Spleen (tissue), 11 donors: Measurements from ENCODE around the gene OXLD1. TPM values are rescaled to one million over a fixed set of nuclear protein-coding genes. Genes with fewer than 3 reads are reported as not detected.

Experiments used
- DNase-seq: peaks from one replicate; pipeline ENCODE4 v3.0.0-alpha.2; 2020
- H3K27ac ChIP-seq, 8 donors: fragments of 200-600 bp; sonication (generic) in 7 of 8; 1 replicate in 4 of 8; 2 replicates in 4 of 8; pipeline versions ENCODE4 v1.5.0 to v1.8.0; 2016 to 2021; ENCODE audit warnings: inconsistent platforms in 4 of 8, mild to moderate bottlenecking in 4 of 8, moderate library complexity in 1 of 8
- H3K27me3 ChIP-seq, 7 donors: fragments of 200-600 bp; sonication (generic) in 6 of 7; replicated peaks in 1 of 7; 1 replicate in 4 of 7; 2 replicates in 3 of 7; pipeline versions ENCODE4 v1.5.0 to v1.8.0; 2016 to 2021; ENCODE audit warnings: inconsistent platforms in 3 of 7, mild to moderate bottlenecking in 1 of 7
- H3K36me3 ChIP-seq, 6 donors: fragments of 200-600 bp; sonication (generic) in 5 of 6; 1 replicate in 4 of 6; 2 replicates in 2 of 6; pipeline versions ENCODE4 v1.5.0 to v1.8.0; 2016 to 2021; ENCODE audit warnings: inconsistent platforms in 2 of 6
- H3K4me1 ChIP-seq, 6 donors: fragments of 200-600 bp; sonication (generic) in 5 of 6; 1 replicate in 3 of 6; 2 replicates in 3 of 6; pipeline versions ENCODE4 v1.5.0 to v1.8.0; 2016 to 2021; ENCODE audit warnings: inconsistent platforms in 3 of 6
- H3K4me3 ChIP-seq, 8 donors: fragments of 200-600 bp; sonication (generic) in 7 of 8; 1 replicate in 4 of 8; 2 replicates in 4 of 8; pipeline versions ENCODE4 v1.5.0 to v1.8.0; 2016 to 2021; ENCODE audit warnings: inconsistent platforms in 4 of 8, mild to moderate bottlenecking in 4 of 8, moderate library complexity in 2 of 8
- H3K9me3 ChIP-seq, 8 donors: fragments of 200-600 bp; sonication (generic) in 7 of 8; 1 replicate in 4 of 8; 2 replicates in 4 of 8; pipeline versions ENCODE4 v1.5.0 to v1.8.0; 2016 to 2021; ENCODE audit warnings: inconsistent platforms in 4 of 8
- POLR2A ChIP-seq, 3 donors: fragments of 450-650 bp; IDR thresholded peaks; one replicate each; pipeline ENCODE4 v1.5.1; 2017; ENCODE audit warnings: antibody characterized with exemption in 3 of 3, mild to moderate bottlenecking in 1 of 3
- POLR2AphosphoS5 ChIP-seq, 3 donors: sonication (generic); formaldehyde crosslinking; IDR thresholded peaks; one replicate each; pipeline ENCODE4 v1.5.1; 2017; ENCODE audit warnings: antibody characterized with exemption in 3 of 3
- WGBS, 5 donors: extraction: QIAGEN DNeasy Blood & Tissue Kit in 3 of 5; methylation state at CpG; one replicate each; pipeline versions ENCODE4 v1.1.5 to v1.1.7; 2013 to 2018; 5-methylcytosine and 5-hydroxymethylcytosine counted together
- intact Hi-C: fragments of 100-400 bp; cut with DNase I; formaldehyde crosslinking; loops from one replicate; pipeline ENCODE4 v1.15.0; 2023; ENCODE audit warnings: low total_unique reads
- polyA plus RNA-seq, 3 donors: library from polyadenylated mRNA; stranded (reverse); fragments of 200-250 nt; gene quantifications; one replicate each; pipeline ENCODE4 v1.2.1, GENCODE V29; 2013
- total RNA-seq, 7 donors: library from RNA; depleted of rRNA in 3 of 7; stranded (reverse); fragments of >200 nt in 3 of 7; fragmentation: NEBNext Ultra II Directional in 4 of 7; extraction: Animal tissue kit (Norgen Biotek cat#: 25700) in 4 of 7; gene quantifications; one replicate each; pipeline versions ENCODE4 v1.1.0 to v1.2.1, GENCODE V29; 2016 to 2021
- TF ChIP-seq, protein P1 (sequence below), 11 experiments: fragments of 200-600 bp in 7 of 11; fragments of 450-650 bp in 4 of 11; sonication (generic) in 4 of 11; IDR thresholded peaks in 8 of 11; conservative IDR thresholded peaks in 3 of 11; 1 replicate in 7 of 11; 2 replicates in 4 of 11; pipeline versions ENCODE4 v1.4.0 to v1.8.0; 2016 to 2021; ENCODE audit warnings: antibody characterized with exemption in 11 of 11, inconsistent platforms in 4 of 11, mild to moderate bottlenecking in 1 of 11
- donor health status: healthy with polysubstance abuse.
- donor health status: DM: no; HTN: no; CAD: no; lungs with moderate emphysema.
- donor health status: DM: no; HTN: no; CAD: no.
- donor health status: Bipolar disorder and iron deficiency.
- donor health status: healthy.
- donor health status: DM: no; HTN: no; CAD: no.
- donor health status: DM: yes; HTN: yes; CAD: no.

Gene OXLD1
- total and polyA plus RNA-seq, 10 donors, result 29.4 to 110 (median 36.8) TPM

GRCh38 chr17:81660441-81660840 is 6.0 kb downstream of the OXLD1 start:
- intact Hi-C loops, result no loop called here
- H3K36me3 ChIP-seq, result peaks cover 0 to 16% (median 6%) of the 10 kb centered on the region in 6 donors
- H3K4me3 ChIP-seq, result no peak overlapping the region
- DNase-seq, result no peak
- peaks cover 6 to 52% (median 12%) of the 10 kb centered on the region in 6 donors for H3K4me1 ChIP-seq
- H3K9me3 ChIP-seq, result no peaks in the 10 kb centered on the region
- WGBS, 5 donors, result 91 to 96% (median 95%) methylated on average over 9 of the region's 9 CpGs
- peaks cover 0 to 2% (median 0%) of the 10 kb centered on the region in 7 donors for H3K27me3 ChIP-seq
- no peak overlapping the region for H3K27ac ChIP-seq
- no peak for TF ChIP-seq POLR2AphosphoS5 (IDR thresholded peaks at IDR 0.05)
- TF ChIP-seq, protein P1, sequence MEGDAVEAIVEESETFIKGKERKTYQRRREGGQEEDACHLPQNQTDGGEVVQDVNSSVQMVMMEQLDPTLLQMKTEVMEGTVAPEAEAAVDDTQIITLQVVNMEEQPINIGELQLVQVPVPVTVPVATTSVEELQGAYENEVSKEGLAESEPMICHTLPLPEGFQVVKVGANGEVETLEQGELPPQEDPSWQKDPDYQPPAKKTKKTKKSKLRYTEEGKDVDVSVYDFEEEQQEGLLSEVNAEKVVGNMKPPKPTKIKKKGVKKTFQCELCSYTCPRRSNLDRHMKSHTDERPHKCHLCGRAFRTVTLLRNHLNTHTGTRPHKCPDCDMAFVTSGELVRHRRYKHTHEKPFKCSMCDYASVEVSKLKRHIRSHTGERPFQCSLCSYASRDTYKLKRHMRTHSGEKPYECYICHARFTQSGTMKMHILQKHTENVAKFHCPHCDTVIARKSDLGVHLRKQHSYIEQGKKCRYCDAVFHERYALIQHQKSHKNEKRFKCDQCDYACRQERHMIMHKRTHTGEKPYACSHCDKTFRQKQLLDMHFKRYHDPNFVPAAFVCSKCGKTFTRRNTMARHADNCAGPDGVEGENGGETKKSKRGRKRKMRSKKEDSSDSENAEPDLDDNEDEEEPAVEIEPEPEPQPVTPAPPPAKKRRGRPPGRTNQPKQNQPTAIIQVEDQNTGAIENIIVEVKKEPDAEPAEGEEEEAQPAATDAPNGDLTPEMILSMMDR (IDR thresholded peaks at IDR 0.05 in 8 of 11, conservative IDR thresholded peaks at IDR 0.05 in 3 of 11), result no peak
- no peak for TF ChIP-seq POLR2A (IDR thresholded peaks at IDR 0.05)

GRCh38 chr17:81659038-81659437 is 7.4 kb downstream of the OXLD1 start:
- TF ChIP-seq POLR2A (IDR thresholded peaks at IDR 0.05), result no peak
- no peak for TF ChIP-seq POLR2AphosphoS5 (IDR thresholded peaks at IDR 0.05)
- TF ChIP-seq, protein P1 (IDR thresholded peaks at IDR 0.05 in 8 of 11, conservative IDR thresholded peaks at IDR 0.05 in 3 of 11), result no peak
- WGBS, 5 donors, result 72 to 92% (median 77%) methylated on average over 5 of the region's 5 CpGs
- Histone ChIP-seq H3K27me3 (peaks cover 0 to 16% (median under 1%) of the 10 kb centered on the region in 7 donors), H3K36me3 (peaks cover 0 to 3% (median 0%) of the 10 kb centered on the region in 6 donors), H3K27ac (no peak overlapping the region), H3K4me3 (no peak overlapping the region), H3K9me3 (no peaks in the 10 kb centered on the region), H3K4me1 (peaks cover 0 to 47% (median 3%) of the 10 kb centered on the region in 6 donors)
- intact Hi-C loops, result no loop called here
- DNase-seq, result no peak

DNA sequence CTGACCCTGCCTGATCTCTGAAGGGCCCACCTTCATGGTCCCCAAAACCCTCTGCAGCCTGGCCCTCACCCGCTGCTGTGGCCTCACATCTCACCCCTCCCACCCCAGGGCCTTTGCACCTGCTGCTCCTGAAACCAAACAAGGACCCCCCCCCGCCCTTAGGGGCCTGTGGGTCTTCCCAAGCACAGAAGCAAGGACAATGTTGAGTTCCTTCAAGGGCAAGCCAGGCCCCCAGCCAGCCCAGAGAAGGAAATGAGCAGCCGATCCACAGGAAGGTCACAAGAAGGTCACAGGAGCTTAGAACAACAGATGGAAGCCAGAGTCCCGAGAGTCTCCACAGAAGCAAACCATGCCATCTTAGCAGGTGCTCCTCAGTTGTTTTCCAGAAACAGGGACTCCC is 9.6 kb downstream of the OXLD1 start:
- Histone ChIP-seq H3K9me3 (no peaks in the 10 kb centered on the region), H3K27me3 (peaks cover 0 to 36% (median 10%) of the 10 kb centered on the region in 7 donors), H3K27ac (no peak overlapping the region), H3K4me1 (peaks cover 0 to 42% (median 12%) of the 10 kb centered on the region in 6 donors), H3K36me3 (no peaks in the 10 kb centered on the region), H3K4me3 (no peak overlapping the region)
- intact Hi-C loops, result no loop called here
- DNase-seq, result no peak
- 43 to 62% (median 49%) methylated on average over 3 to 4 of the region's 4 CpGs for WGBS, 5 donors
- TF ChIP-seq, protein P1 (IDR thresholded peaks at IDR 0.05 in 8 of 11, conservative IDR thresholded peaks at IDR 0.05 in 3 of 11), result no peak
- TF ChIP-seq POLR2AphosphoS5 (IDR thresholded peaks at IDR 0.05) (no peak), POLR2A (IDR thresholded peaks at IDR 0.05) (no peak)

DNA sequence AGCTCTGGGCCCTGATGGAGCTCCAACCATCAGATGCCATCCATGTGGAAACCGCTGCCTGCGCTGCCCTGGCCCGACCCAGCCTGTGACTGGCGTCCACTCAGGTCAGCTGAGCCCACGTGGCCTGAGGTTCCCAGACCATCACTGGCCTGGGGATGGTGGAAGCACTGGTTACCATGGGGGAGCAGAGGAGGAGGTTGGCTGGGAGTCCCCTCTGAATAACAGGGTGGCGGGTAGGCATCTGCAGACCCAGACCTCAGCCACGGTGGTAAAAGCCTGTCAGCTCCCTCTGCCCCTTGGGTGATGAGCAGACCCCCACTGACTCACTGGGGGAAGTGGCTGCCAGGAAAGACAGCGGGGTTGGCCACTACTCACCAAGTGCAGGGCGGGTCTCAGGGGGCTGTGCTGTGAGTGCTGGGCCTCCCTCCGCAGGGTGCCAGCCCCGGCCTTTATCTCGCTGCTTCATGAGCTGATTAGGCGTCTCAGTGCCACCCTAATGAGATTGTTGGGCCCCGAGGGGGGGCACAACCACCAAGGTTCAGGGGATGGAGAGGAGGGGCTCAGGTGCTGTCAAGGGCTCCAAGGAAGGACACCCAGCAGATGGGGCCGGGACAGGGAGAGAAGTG is 10.2 kb downstream of the OXLD1 start, which contains the start of gene PDE6G:
Gene PDE6G, minus strand, starts transcription at position 425 of the 626 bp plus-strand sequence. CDS start 3,237 bp downstream, outside the sequence.
- TF ChIP-seq POLR2AphosphoS5 (IDR thresholded peaks at IDR 0.05) (no peak), POLR2A (IDR thresholded peaks at IDR 0.05) (no peak)
- TF ChIP-seq, protein P1 (IDR thresholded peaks at IDR 0.05 in 8 of 11, conservative IDR thresholded peaks at IDR 0.05 in 3 of 11), result no peak
- intact Hi-C loops, result no loop called here
- DNase-seq, result no peak
- 85 to 95% (median 92%) methylated on average over 11 to 15 of the region's 15 CpGs for WGBS, 5 donors
- no peaks in the 10 kb centered on the region for H3K9me3 ChIP-seq
- no peak within 1 kb of the TSS for H3K27ac ChIP-seq
- peaks cover 0 to 42% (median 12%) of the 10 kb centered on the region in 6 donors for H3K4me1 ChIP-seq
- peaks cover 0 to 42% (median 10%) of the 10 kb centered on the region in 7 donors for H3K27me3 ChIP-seq
- H3K36me3 ChIP-seq, result no peaks in the 10 kb centered on the region
- H3K4me3 ChIP-seq, result no peak within 1 kb of the TSS
